Peyer's patch (tissue), 4 donors: ENCODE measurements around the gene NAT14.

ENCODE experiments used
- POLR2A ChIP-seq, 2 donors: fragments of 450-650 bp; IDR thresholded peaks; one replicate each; pipeline ENCODE4 v1.5.1; 2017; ENCODE audit warnings: antibody characterized with exemption in 2 of 2, mild to moderate bottlenecking in 2 of 2, moderate library complexity in 2 of 2
- TF ChIP-seq, protein P1 (sequence below), 6 experiments: fragments of 450-650 bp in 4 of 6; fragments of 200-600 bp in 2 of 6; sonication (generic) in 1 of 6; IDR thresholded peaks; one replicate each; pipeline ENCODE4 v1.5.1; 2017 to 2019; ENCODE audit warnings: antibody characterized with exemption in 6 of 6, mild to moderate bottlenecking in 3 of 6, moderate library complexity in 1 of 6

DNA sequence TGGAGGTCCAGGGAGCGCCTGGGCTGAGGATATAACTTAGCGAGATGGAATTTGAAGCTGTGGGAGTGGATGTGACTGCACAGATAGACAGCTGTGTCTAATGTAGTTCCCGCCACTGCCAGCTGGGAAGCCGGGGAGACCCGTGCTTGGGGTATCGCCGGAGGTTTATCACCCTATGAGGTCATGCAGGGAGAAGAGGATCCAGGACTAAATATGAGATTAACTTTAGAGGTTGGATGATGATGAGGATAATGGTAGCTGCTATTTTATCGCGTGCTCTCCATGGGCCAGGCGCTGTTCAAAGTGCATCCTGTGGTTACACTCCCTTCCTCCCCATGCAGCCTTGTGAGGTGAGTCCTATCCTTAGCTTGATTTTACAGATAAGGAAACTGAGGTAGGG is 23.1 kb downstream of the NAT14 start:
- TF ChIP-seq, protein P1, sequence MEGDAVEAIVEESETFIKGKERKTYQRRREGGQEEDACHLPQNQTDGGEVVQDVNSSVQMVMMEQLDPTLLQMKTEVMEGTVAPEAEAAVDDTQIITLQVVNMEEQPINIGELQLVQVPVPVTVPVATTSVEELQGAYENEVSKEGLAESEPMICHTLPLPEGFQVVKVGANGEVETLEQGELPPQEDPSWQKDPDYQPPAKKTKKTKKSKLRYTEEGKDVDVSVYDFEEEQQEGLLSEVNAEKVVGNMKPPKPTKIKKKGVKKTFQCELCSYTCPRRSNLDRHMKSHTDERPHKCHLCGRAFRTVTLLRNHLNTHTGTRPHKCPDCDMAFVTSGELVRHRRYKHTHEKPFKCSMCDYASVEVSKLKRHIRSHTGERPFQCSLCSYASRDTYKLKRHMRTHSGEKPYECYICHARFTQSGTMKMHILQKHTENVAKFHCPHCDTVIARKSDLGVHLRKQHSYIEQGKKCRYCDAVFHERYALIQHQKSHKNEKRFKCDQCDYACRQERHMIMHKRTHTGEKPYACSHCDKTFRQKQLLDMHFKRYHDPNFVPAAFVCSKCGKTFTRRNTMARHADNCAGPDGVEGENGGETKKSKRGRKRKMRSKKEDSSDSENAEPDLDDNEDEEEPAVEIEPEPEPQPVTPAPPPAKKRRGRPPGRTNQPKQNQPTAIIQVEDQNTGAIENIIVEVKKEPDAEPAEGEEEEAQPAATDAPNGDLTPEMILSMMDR (IDR thresholded peaks at IDR 0.05) = no peak
- TF ChIP-seq POLR2A (IDR thresholded peaks at IDR 0.05) = no peak
